Astrocyte of the cerebellum (primary cell): Measurements from ENCODE around the gene PSPC1.

ENCODE experiments used
- DNase-seq: peaks from one replicate; pipeline ENCODE4 v3.0.0-alpha.2; 2011; ENCODE audit warnings: low read depth
- H3K4me3 ChIP-seq: 2 replicates; pipeline ENCODE4 v1.5.1; 2011; ENCODE audit warnings: mild to moderate bottlenecking, low read depth, low read length, moderate library complexity
- CTCF ChIP-seq: IDR thresholded peaks from 2 replicates; pipeline ENCODE4 v1.5.1; 2012; ENCODE audit warnings: low read length, low read depth, moderate library complexity, mild to moderate bottlenecking; ENCODE audit errors: missing control alignments
- in situ Hi-C: cut with HindIII; loops from 2 replicates; pipeline ENCODE4 v1.10.0; 2017; ENCODE audit warnings: low sequenced_read_pairs

The PSPC1 gene

GRCh38 chr13:19661561-19661960, 121.2 kb downstream of the PSPC1 start:
- in situ Hi-C loops = no loop called here
- TF ChIP-seq CTCF = no peak
- no peak for DNase-seq
- no peak overlapping the region for H3K4me3 ChIP-seq

GRCh38 chr13:19661126-19661525, 121.6 kb downstream of the PSPC1 start:
- in situ Hi-C loops = no loop called here

GRCh38 chr13:19658831-19659230, 123.9 kb downstream of the PSPC1 start:
- in situ Hi-C loops = no loop called here
- TF ChIP-seq CTCF = no peak
- H3K4me3 ChIP-seq = no peak overlapping the region
- DNase-seq = no peak

More at GRCh38 chr13:19661126-19661525, 121.6 kb downstream of the PSPC1 start:
- no peak overlapping the region for H3K4me3 ChIP-seq
- DNase-seq = no peak
- TF ChIP-seq CTCF = no peak

- in situ Hi-C loops = no loop called here
- no peak for DNase-seq
- TF ChIP-seq CTCF = no peak
- no peak overlapping the region for H3K4me3 ChIP-seq
Observed at GRCh38 chr13:19657872-19658591, 124.7 kb downstream of the PSPC1 start.
